Sciatic nerve (tissue), 2 donors: ENCODE results near the gene CGNL1. TPM values are rescaled to one million over a fixed set of nuclear protein-coding genes. Genes with fewer than 3 reads are reported as not detected.

Source experiments
- ATAC-seq: fragments of 200-7000 bp; cut with Tn5 transposase; one replicate; pipeline ENCODE4 v1.9.1; 2020; ENCODE audit warnings: mild to moderate bottlenecking, moderate library complexity
- DNase-seq: peaks from one replicate; pipeline ENCODE4 v3.0.0-alpha.2; 2020; ENCODE audit warnings: low spot score
- intact Hi-C: fragments of 100-400 bp; cut with DNase I; formaldehyde crosslinking; loops from one replicate; pipeline ENCODE4 v1.14.2; 2022
- total RNA-seq: library from RNA; stranded (reverse); fragmentation: NEBNext Ultra II Directional; extraction: Animal tissue kit (Norgen Biotek cat#: 25700); gene quantifications from one replicate; pipeline ENCODE4 v1.2.1, GENCODE V29; 2021
- donor health status: DM: no; HTN: no; CAD: no.
- donor health status: DM: no; HTN: no; CAD: no.

CGNL1 gene, protein sequence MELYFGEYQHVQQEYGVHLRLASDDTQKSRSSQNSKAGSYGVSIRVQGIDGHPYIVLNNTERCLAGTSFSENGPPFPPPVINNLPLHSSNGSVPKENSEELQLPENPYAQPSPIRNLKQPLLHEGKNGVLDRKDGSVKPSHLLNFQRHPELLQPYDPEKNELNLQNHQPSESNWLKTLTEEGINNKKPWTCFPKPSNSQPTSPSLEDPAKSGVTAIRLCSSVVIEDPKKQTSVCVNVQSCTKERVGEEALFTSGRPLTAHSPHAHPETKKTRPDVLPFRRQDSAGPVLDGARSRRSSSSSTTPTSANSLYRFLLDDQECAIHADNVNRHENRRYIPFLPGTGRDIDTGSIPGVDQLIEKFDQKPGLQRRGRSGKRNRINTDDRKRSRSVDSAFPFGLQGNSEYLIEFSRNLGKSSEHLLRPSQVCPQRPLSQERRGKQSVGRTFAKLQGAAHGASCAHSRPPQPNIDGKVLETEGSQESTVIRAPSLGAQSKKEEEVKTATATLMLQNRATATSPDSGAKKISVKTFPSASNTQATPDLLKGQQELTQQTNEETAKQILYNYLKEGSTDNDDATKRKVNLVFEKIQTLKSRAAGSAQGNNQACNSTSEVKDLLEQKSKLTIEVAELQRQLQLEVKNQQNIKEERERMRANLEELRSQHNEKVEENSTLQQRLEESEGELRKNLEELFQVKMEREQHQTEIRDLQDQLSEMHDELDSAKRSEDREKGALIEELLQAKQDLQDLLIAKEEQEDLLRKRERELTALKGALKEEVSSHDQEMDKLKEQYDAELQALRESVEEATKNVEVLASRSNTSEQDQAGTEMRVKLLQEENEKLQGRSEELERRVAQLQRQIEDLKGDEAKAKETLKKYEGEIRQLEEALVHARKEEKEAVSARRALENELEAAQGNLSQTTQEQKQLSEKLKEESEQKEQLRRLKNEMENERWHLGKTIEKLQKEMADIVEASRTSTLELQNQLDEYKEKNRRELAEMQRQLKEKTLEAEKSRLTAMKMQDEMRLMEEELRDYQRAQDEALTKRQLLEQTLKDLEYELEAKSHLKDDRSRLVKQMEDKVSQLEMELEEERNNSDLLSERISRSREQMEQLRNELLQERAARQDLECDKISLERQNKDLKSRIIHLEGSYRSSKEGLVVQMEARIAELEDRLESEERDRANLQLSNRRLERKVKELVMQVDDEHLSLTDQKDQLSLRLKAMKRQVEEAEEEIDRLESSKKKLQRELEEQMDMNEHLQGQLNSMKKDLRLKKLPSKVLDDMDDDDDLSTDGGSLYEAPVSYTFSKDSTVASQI
- 38.1 TPM for total RNA-seq

- intact Hi-C loops, result no loop called here
- DNase-seq, result peak; percentile 69
- ATAC-seq, result peak; percentile 63
Measured at GRCh38 chr15:57375827-57376695, at the start of gene CGNL1. TSS of gene CGNL1 (plus strand) at chr15:57376505. CDS start at chr15:57438000, 61,495 bp downstream.

GRCh38 chr15:57327985-57328471, 48.3 kb upstream of the CGNL1 start:
- no peak for DNase-seq
- intact Hi-C loops, result no loop called here
- peak; percentile 53 for ATAC-seq

DNA sequence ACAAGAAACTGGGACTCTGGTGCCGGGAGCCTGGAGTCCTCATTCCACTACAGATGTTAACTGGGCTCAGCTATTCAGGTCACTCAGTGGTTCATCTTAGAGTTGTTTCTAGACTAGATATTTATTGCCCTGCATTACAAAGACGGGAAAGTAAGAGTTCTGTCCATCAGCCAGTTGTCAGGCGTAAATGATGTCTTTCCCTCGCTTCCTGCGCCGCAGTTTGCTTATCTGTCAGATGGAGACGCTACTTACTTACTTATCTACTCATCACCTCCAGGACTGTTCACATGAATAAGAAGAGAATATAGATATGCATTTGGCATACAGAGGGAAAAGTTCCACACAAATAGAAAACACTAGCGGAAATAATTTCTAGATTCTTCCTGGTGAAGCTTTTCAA, 47.8 kb upstream of the CGNL1 start:
- DNase-seq (no peak), ATAC-seq (no peak)
- intact Hi-C loops, result no loop called here

DNA sequence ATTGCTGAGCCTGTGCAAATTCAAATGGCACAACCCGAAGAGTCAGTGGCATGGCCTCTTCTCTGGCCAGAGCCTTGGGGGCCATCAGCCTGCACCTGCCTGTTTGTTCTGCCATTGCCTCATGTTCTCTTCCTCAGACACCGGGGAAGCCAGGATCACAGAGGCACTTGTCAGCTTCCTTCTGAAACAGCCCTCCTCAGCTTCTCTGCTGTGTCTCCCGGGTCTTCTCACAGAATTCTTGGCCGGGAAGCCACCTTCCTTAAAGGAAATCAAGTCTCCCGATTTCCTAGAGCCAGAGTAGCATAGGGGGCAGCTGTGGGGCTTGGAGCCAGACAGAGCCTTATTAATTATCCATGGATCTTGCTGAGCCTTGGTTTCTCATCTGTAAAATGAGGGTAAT, 47.4 kb upstream of the CGNL1 start:
- intact Hi-C loops, result no loop called here
- no peak for ATAC-seq
- no peak for DNase-seq

- DNase-seq (no peak), ATAC-seq (no peak)
- intact Hi-C loops, result no loop called here
Measured at GRCh38 chr15:57329582-57330367, 46.5 kb upstream of the CGNL1 start.

DNA sequence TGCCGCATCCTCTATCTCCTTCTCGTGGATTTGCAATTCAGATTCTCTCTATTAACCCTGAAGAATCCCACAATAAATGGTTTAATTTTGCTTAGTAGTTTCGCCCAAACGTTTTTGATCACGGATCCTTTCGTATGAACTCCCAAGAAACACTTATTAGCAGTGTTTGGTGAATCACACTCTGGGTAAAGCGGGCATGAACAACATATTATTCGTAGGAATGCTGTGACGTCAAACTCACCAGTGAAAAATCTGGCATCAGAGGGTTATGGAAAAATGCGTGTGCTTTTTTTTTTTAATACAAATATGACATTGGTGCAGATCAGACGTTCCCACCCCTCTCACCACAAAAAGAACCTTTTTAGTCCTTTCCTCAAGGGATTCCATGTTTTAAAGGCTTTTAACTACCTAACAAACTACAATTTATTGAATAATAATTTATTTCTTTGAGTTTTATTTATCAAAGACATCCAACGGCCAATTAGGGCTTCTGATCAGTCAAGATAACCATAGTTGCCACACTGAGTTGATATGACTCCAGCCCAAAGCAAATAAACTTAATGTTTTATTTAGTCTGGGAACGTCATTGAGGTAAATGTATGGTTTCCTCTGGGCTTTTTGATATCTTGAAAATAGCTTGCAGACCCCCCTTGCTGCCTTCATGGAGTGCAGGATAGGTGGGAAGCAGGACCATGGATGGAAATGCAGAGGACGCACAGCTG, 45.5 kb upstream of the CGNL1 start:
- intact Hi-C loops, result no loop called here
- ATAC-seq (no peak), DNase-seq (no peak)

DNA sequence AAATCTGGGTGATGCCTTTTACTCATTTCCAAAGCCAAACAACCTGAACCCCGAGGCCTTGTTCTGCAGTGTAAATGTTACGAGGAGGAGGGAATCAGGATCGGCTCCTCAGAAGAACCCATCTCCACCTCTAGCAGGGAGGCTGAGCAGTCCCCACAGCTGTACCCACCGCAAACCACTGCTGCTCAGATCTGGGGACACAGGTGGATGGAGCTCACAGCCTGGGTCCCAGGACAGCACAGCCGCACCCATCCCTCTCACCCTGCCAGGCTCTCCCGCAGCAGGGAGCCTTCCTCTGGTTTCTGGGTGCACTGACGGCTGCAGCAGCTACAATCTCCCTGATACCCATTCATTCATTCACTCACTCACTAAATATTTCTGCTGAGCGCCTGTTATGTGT, 44.0 kb upstream of the CGNL1 start:
- intact Hi-C loops, result no loop called here
- DNase-seq, result no peak

DNA sequence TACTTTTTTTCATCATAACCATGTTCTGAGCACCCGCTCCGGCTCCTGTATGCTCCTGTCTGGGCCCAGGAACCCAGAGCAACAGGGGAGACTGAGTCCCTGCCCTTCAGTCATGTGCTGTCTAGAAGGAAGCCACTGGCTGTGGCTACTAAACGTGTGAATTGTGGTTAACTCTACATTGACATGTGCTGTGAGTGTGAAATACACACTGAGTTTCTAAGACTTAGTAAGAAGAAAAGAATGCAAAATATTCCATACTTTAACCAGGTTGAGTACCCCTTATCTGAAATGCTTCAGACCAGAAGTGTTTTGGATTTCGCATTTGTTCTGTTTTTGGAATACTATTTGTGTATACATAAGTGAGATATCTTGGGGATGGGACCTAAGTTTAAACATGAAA, 42.8 kb upstream of the CGNL1 start:
- intact Hi-C loops, result no loop called here
- DNase-seq (no peak), ATAC-seq (no peak)

More for the DNA sequence above, 44.0 kb upstream of the CGNL1 start:
- no peak for ATAC-seq

DNA sequence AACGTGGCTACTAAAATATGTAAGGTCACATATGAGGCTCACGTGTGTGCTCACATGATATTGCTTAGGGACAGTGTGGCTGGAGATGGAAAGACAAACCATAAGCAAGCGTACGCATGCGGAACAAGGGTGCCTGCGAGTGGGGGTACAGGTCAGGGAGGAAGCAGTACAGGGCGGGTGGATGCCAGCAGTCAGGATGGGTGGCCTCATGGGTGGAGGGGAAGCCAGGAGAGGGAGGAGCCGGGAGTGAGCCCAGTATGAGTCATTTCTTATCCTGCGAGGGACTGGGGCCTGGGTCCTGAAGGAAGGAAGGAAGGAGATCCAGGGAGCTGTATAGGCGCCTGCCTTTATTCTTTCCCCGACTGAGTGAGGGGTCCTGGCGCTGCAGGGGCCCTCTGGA, 42.0 kb upstream of the CGNL1 start:
- intact Hi-C loops, result no loop called here
- ATAC-seq (no peak), DNase-seq (no peak)

DNA sequence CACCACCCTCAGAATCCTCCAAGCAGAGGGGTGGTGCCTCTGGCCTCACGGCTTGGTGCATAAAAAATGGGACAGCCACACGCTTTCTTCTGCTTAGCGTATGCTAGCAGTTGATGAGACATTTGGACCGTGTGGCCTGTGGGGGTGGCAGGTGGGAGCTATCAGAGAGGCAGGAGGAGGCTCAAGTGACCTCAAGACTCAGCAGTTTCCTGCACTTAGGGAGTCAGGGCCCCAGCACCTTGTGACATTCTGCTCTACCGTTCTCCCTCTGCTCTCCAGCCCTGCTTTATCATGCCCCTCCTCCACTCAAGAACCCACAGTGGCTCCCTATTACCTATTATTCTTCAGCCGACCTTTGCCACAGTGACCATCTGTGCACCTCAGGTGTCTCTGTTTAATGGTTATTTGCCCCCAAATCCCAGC, 41.0 kb upstream of the CGNL1 start:
- DNase-seq (no peak), ATAC-seq (no peak)
- intact Hi-C loops, result no loop called here

DNA sequence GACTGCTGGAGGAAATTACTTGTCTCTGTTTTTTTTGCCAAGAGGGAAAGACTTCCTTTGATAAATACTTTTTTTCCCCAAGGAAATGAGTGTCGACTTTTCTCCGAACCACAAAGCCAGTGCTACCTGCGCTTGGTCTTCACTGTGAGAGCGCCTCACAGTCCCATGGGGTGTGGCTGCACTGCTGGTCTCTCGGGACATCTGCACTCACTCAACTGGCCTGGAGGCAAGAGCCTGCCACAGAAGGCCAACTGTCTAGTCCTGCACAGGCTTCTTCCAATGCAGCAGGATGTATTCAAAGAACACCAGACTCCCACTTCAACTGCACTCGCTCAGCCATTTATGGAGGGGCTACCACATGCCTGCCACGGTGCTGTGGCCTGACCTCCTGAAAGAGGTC, 40.6 kb upstream of the CGNL1 start:
- intact Hi-C loops, result no loop called here
- ATAC-seq (no peak), DNase-seq (no peak)

GRCh38 chr15:57337868-57338411, 38.4 kb upstream of the CGNL1 start:
- intact Hi-C loops, result no loop called here
- DNase-seq, result no peak
- peak; percentile 71 for ATAC-seq

GRCh38 chr15:57339321-57339720, 37.0 kb upstream of the CGNL1 start:
- no peak for ATAC-seq
- DNase-seq, result no peak
- intact Hi-C loops, result no loop called here

GRCh38 chr15:57340682-57341259, 35.5 kb upstream of the CGNL1 start:
- ATAC-seq, result peak; percentile 71
- peak; percentile 73 for DNase-seq
- intact Hi-C loops, result loop anchor here (5.0 kb wide), 1 partner anchor 187 kb away; no protein-coding TSS in a partner anchor

DNA sequence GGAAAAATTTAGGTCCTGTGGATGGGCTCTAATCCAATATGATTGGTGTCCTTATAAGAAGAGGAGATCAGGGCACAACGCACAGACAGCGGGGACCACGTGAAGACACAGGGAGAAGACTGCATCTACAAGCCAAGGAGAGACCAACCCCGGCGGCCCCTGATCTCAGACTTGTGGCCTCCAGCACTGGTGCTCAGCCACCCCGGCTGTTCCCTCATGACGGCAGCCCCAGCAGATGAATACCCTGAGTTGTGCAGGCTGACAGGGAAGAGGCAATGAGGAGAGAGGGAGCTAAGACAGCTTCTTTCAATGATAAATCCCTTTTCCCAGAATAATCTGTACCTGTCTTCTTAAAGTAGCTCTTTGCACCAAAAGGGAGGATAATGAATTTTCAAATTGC, 33.3 kb upstream of the CGNL1 start:
- intact Hi-C loops, result loop anchor here (5.0 kb wide), 1 partner anchor 184 kb away; no protein-coding TSS in a partner anchor
- no peak for ATAC-seq
- DNase-seq, result no peak

GRCh38 chr15:57343498-57343897, 32.8 kb upstream of the CGNL1 start:
- ATAC-seq (no peak), DNase-seq (no peak)
- intact Hi-C loops, result loop anchor here (5.0 kb wide), 1 partner anchor 184 kb away; no protein-coding TSS in a partner anchor
